Glutamatergic neuron (in vitro differentiated cells): ENCODE data around the gene FOSB. TPM values are rescaled to one million over a fixed set of nuclear protein-coding genes. Genes with fewer than 3 reads are reported as not detected.

Experiments
- DNase-seq: peaks from one replicate; pipeline ENCODE4 v3.0.0; 2022
- H3K27ac Mint-ChIP-seq: one replicate; pipeline ENCODE4 v1.8.0; 2020; ENCODE audit warnings: mild to moderate bottlenecking, mixed read lengths, inconsistent platforms; ENCODE audit not compliant: unreplicated experiment
- H3K27me3 Mint-ChIP-seq: one replicate; pipeline ENCODE4 v1.8.0; 2020; ENCODE audit warnings: mild to moderate bottlenecking, moderate library complexity, mixed read lengths, inconsistent platforms; ENCODE audit not compliant: unreplicated experiment
- H3K36me3 Mint-ChIP-seq: one replicate; pipeline ENCODE4 v1.8.0; 2020; ENCODE audit warnings: mild to moderate bottlenecking, mixed read lengths, inconsistent platforms; ENCODE audit not compliant: unreplicated experiment
- H3K4me1 Mint-ChIP-seq: one replicate; pipeline ENCODE4 v1.8.0; 2020; ENCODE audit warnings: mild to moderate bottlenecking, low read depth, mixed read lengths, inconsistent platforms; ENCODE audit not compliant: unreplicated experiment
- H3K4me3 Mint-ChIP-seq: one replicate; pipeline ENCODE4 v1.8.0; 2020; ENCODE audit warnings: mild to moderate bottlenecking, mixed read lengths, inconsistent platforms; ENCODE audit not compliant: unreplicated experiment
- H3K9me3 Mint-ChIP-seq: one replicate; pipeline ENCODE4 v1.8.0; 2020; ENCODE audit warnings: mild to moderate bottlenecking, moderate library complexity, mixed read lengths, inconsistent platforms; ENCODE audit not compliant: unreplicated experiment
- total RNA-seq: library from RNA; stranded (reverse); fragmentation: NEBNext Ultra II Directional; extraction: Animal tissue kit (Norgen Biotek cat#: 25700); gene quantifications from one replicate; pipeline ENCODE4 v1.2.1, GENCODE V29; 2021; ENCODE audit not compliant: unreplicated experiment
- TF ChIP-seq, protein P1 (sequence below): fragments of 200-600 bp; sonication (generic); IDR thresholded peaks from one replicate; pipeline ENCODE4 v1.5.0; 2021; ENCODE audit not compliant: partially characterized antibody, unreplicated experiment

The FOSB gene
- total RNA-seq, 1 donor from 2014 or later = not detected

DNA sequence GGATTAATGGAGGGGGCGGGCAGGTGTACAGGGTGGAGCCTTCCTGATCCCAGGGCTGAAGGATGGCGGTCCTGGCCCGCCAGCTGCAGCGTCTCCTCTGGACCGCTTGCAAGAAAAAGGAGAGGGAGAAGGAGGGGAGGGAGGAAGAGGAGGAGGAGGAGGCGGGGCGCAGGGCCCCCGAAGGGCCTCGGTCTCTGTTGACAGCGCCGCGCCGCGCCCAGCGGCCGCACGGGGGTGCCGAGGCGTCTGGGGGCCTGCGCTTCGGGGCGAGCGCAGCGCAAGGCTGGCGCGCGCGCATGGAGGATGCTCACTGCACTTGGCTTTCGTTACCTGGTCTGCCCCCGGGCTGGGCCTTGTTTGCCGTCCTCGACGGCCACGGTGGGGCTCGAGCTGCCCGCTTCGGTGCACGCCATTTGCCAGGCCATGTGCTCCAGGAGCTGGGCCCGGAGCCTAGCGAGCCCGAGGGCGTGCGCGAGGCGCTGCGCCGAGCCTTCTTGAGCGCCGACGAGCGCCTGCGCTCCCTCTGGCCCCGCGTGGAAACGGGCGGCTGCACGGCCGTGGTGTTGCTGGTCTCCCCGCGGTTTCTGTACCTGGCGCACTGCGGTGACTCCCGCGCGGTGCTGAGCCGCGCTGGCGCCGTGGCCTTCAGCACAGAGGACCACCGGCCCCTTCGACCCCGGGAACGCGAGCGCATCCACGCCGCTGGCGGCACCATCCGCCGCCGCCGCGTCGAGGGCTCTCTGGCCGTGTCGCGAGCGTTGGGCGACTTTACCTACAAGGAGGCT is 30.8 kb downstream of the FOSB start, which contains the start of gene PPM1N:
Gene PPM1N, plus strand, starts transcription at position 33 of the 785 bp plus-strand sequence. Its CDS starts 30 bp downstream, at position 63.
- H3K4me3 Mint-ChIP-seq = peak within 1 kb of the TSS; percentile 88
- H3K4me1 Mint-ChIP-seq = peaks cover 12% of the 10 kb centered on the region
- no peaks in the 10 kb centered on the region for H3K36me3 Mint-ChIP-seq
- H3K27me3 Mint-ChIP-seq = peaks cover 17% of the 10 kb centered on the region
- DNase-seq = peak; percentile 48
- H3K27ac Mint-ChIP-seq = peak within 1 kb of the TSS; percentile 70
- TF ChIP-seq, protein P1, sequence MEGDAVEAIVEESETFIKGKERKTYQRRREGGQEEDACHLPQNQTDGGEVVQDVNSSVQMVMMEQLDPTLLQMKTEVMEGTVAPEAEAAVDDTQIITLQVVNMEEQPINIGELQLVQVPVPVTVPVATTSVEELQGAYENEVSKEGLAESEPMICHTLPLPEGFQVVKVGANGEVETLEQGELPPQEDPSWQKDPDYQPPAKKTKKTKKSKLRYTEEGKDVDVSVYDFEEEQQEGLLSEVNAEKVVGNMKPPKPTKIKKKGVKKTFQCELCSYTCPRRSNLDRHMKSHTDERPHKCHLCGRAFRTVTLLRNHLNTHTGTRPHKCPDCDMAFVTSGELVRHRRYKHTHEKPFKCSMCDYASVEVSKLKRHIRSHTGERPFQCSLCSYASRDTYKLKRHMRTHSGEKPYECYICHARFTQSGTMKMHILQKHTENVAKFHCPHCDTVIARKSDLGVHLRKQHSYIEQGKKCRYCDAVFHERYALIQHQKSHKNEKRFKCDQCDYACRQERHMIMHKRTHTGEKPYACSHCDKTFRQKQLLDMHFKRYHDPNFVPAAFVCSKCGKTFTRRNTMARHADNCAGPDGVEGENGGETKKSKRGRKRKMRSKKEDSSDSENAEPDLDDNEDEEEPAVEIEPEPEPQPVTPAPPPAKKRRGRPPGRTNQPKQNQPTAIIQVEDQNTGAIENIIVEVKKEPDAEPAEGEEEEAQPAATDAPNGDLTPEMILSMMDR = peak; percentile 15
- H3K9me3 Mint-ChIP-seq = peaks cover 9% of the 10 kb centered on the region

DNA sequence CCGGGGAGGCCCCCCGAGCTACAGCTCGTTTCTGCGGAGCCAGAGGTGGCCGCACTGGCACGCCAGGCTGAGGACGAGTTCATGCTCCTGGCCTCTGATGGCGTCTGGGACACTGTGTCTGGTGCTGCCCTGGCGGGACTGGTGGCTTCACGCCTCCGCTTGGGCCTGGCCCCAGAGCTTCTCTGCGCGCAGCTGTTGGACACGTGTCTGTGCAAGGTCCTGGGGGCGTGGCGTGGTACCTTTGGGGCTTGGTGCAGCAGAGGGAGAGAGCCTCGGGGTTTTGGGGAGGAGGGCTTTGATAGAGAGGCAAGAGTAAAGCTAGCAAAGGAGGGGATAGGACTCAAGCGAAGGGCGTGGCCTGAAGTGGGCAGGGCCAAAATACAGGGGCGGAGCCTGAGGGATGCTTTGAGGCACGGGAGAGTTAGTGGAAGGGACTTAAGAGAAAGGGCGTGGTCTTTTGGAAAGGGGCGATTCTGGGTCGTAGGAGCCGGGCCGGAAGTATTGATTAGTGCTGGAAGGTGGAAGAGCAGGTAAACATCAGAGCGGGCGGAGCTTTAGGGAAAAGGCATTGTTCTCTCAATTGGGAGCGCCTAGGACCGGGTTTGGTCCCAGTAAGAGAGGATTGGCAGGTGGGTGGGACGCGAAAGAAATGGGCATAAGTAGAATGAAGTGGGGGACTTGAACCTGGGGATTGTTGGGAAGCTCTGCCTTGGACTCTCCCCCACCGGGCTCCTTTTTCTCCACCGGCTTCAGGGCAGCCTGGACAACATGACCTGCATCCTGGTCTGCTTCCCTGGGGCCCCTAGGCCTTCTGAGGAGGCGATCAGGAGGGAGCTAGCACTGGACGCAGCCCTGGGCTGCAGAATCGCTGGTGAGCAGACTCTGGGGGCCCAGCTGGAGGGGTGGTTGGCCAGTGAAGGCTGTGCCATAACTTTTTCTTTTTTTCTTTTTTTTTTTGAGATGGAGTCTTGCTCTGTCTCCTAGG is 31.7 kb downstream of the FOSB start:
- TF ChIP-seq, protein P1 = no peak
- peaks cover 12% of the 10 kb centered on the region for H3K4me1 Mint-ChIP-seq
- peaks cover 17% of the 10 kb centered on the region for H3K27me3 Mint-ChIP-seq
- peak; percentile 80 for DNase-seq
- no peaks in the 10 kb centered on the region for H3K36me3 Mint-ChIP-seq
- peaks cover 9% of the 10 kb centered on the region for H3K9me3 Mint-ChIP-seq
- H3K4me3 Mint-ChIP-seq = peak overlapping the region; percentile 85
- H3K27ac Mint-ChIP-seq = peak overlapping the region; percentile 44

DNA sequence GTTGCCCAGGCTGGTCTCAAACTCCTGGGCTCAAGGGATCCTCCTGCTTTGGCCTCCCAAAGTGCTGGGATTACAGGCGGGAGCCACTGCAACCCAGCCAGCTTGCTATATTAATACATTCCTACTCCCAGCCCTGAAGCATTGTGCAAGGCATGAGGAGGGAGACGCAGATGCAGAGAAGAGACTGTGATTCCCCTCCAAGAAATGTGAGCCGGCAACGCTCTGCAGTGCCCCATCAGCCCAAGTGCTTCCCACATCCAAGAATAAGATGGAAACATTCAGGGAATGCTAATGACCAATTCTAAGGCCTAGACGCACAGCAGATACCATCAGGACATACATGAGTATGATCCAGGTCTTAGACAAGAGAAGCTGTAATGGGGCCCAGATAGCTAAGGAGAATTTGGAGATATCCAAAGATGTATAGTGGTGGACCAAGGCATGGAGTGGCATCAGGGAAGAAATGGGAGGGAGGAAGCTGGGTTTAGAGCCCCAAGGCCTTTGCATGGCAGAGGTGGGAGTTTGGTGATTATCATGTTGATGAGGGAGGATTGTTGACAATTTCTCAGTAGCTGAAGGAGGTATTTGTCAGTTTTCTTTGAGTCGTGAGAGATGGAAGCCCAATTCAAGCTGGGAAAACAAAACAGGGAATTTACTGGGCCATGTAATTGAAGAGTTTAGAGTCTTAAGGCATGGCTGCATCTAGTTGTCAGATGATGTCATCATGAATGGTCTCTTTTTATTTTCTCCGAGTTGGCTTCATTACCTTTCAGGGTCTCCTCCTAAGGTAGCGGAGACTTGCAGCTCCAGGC is 33.3 kb downstream of the FOSB start:
- TF ChIP-seq, protein P1 = no peak
- DNase-seq = no peak
- no peak overlapping the region for H3K27ac Mint-ChIP-seq
- peak overlapping the region; percentile 56 for H3K4me3 Mint-ChIP-seq
- peaks cover 13% of the 10 kb centered on the region for H3K27me3 Mint-ChIP-seq
- H3K9me3 Mint-ChIP-seq = peaks cover 6% of the 10 kb centered on the region
- H3K4me1 Mint-ChIP-seq = peaks cover 5% of the 10 kb centered on the region
- no peaks in the 10 kb centered on the region for H3K36me3 Mint-ChIP-seq

DNA sequence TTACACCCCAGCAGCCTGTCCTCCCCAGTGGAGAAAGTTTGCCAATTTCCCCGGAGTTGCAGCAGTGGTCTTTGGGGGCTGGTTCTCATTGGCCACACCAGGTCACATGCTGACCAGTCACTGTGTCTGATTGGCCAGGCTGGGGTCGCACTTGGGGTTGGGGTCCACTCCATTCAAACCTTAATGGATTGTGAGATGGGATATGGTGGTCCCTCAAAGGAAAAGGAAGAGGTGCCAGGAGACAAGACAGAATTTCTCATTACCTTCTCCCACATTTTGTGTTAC is 33.9 kb downstream of the FOSB start:
- DNase-seq = no peak

More for the DNA sequence above, 33.9 kb downstream of the FOSB start:
- peaks cover 13% of the 10 kb centered on the region for H3K27me3 Mint-ChIP-seq
- H3K4me3 Mint-ChIP-seq = no peak overlapping the region
- TF ChIP-seq, protein P1 = no peak
- H3K36me3 Mint-ChIP-seq = no peaks in the 10 kb centered on the region
- no peak overlapping the region for H3K27ac Mint-ChIP-seq
- H3K4me1 Mint-ChIP-seq = peaks cover 5% of the 10 kb centered on the region
- peaks cover 6% of the 10 kb centered on the region for H3K9me3 Mint-ChIP-seq
